Middle frontal gyrus (tissue), 1 donor: ENCODE results near the gene AUTS2.

Experiments used
- DNase-seq: peaks from one replicate; pipeline ENCODE4 v3.0.0-alpha.2; 2015; ENCODE audit warnings: low spot score; ENCODE audit errors: extremely low spot score

Gene AUTS2

GRCh38 chr7:70616821-70617220, 1018.5 kb downstream of the AUTS2 start:
- DNase-seq = no peak

- no peak for DNase-seq
These were observed 1019.8 kb downstream of the AUTS2 start for GRCh38 chr7:70618020-70618551.

- no peak for DNase-seq
These were observed 1020.9 kb downstream of the AUTS2 start for GRCh38 chr7:70619130-70619529.

- no peak for DNase-seq
These were observed 1021.4 kb downstream of the AUTS2 start for GRCh38 chr7:70619659-70620058.

- DNase-seq = no peak
These were observed 1022.2 kb downstream of the AUTS2 start for GRCh38 chr7:70620333-70621055.

GRCh38 chr7:70621954-70622600, 1023.8 kb downstream of the AUTS2 start:
- DNase-seq = no peak

- DNase-seq = no peak
These were observed 1024.7 kb downstream of the AUTS2 start for GRCh38 chr7:70622936-70623335.

GRCh38 chr7:70624500-70625103, 1026.3 kb downstream of the AUTS2 start:
- no peak for DNase-seq

- DNase-seq = no peak
These were observed 1029.2 kb downstream of the AUTS2 start for GRCh38 chr7:70627461-70627860.

- DNase-seq = no peak
These were observed 1032.2 kb downstream of the AUTS2 start for GRCh38 chr7:70630440-70630817.

- DNase-seq = no peak
These were observed 1032.7 kb downstream of the AUTS2 start for GRCh38 chr7:70630818-70631457.

- DNase-seq = no peak
These were observed 1033.4 kb downstream of the AUTS2 start for GRCh38 chr7:70631718-70632117.

GRCh38 chr7:70632400-70632799, 1034.1 kb downstream of the AUTS2 start:
- no peak for DNase-seq

GRCh38 chr7:70634071-70634470, 1035.8 kb downstream of the AUTS2 start:
- DNase-seq = no peak

GRCh38 chr7:70634610-70635068, 1036.4 kb downstream of the AUTS2 start:
- DNase-seq = no peak

- no peak for DNase-seq
These were observed 1037.4 kb downstream of the AUTS2 start for GRCh38 chr7:70635633-70636032.

- DNase-seq = no peak
These were observed 1037.9 kb downstream of the AUTS2 start for GRCh38 chr7:70636169-70636568.

- no peak for DNase-seq
These were observed 1039.5 kb downstream of the AUTS2 start for GRCh38 chr7:70637726-70638125.

- no peak for DNase-seq
These were observed 1040.2 kb downstream of the AUTS2 start for GRCh38 chr7:70638158-70639107.

GRCh38 chr7:70640266-70640833, 1042.1 kb downstream of the AUTS2 start:
- no peak for DNase-seq
